NCI-H446 (cell line): ENCODE results near the gene PEAR1.

Experiments used
- DNase-seq, 2 experiments: peaks; one replicate each; lab custom pipeline; 2025; lab: John Stamatoyannopoulos, UW

The PEAR1 gene

GRCh38 chr1:156899956-156900718 is 6.6 kb downstream of the PEAR1 start:
- DNase-seq: no peak

- no peak for DNase-seq
These were observed 7.5 kb downstream of the PEAR1 start for GRCh38 chr1:156900896-156901589.

- no peak for DNase-seq
These were observed 8.0 kb downstream of the PEAR1 start for GRCh38 chr1:156901590-156901900.

GRCh38 chr1:156901966-156902915 is 8.7 kb downstream of the PEAR1 start:
- no peak for DNase-seq

- no peak for DNase-seq
These were observed 10.0 kb downstream of the PEAR1 start for GRCh38 chr1:156903328-156904091.

GRCh38 chr1:156904187-156904959 is 10.9 kb downstream of the PEAR1 start:
- no peak for DNase-seq

GRCh38 chr1:156905176-156905575 is 11.7 kb downstream of the PEAR1 start:
- DNase-seq: no peak

GRCh38 chr1:156905651-156906050 is 12.1 kb downstream of the PEAR1 start:
- DNase-seq: no peak

GRCh38 chr1:156906206-156906906 is 12.8 kb downstream of the PEAR1 start:
- DNase-seq: no peak

- no peak for DNase-seq
These were observed 15.0 kb downstream of the PEAR1 start for GRCh38 chr1:156908541-156908940.

- DNase-seq: no peak
These were observed 15.4 kb downstream of the PEAR1 start for GRCh38 chr1:156908955-156909354.

GRCh38 chr1:156909671-156910070 is 16.2 kb downstream of the PEAR1 start:
- DNase-seq: no peak

GRCh38 chr1:156910309-156910782 is 16.8 kb downstream of the PEAR1 start:
- DNase-seq: peak in 1 of 2 experiments; percentile 14

- no peak for DNase-seq
These were observed 18.2 kb downstream of the PEAR1 start for GRCh38 chr1:156911577-156912298.

GRCh38 chr1:156912310-156912709 is 18.8 kb downstream of the PEAR1 start:
- DNase-seq: no peak

- DNase-seq: peak in 1 of 2 experiments; percentile 21
These were observed 19.6 kb downstream of the PEAR1 start for GRCh38 chr1:156912861-156913808.

- DNase-seq: no peak
These were observed 20.4 kb downstream of the PEAR1 start for GRCh38 chr1:156913809-156914387.

- no peak for DNase-seq
These were observed 20.9 kb downstream of the PEAR1 start for GRCh38 chr1:156914440-156914856.
